Body of pancreas (tissue), 4 donors: Measurements from ENCODE around the gene STIM2. TPM values are rescaled to one million over a fixed set of nuclear protein-coding genes. Genes with fewer than 3 reads are reported as not detected.

Experiments
- ATAC-seq: fragments of 150-250 bp; one replicate; pipeline ENCODE4 v1.9.1; 2016
- DNase-seq, 4 donors: peaks; one replicate each; pipeline ENCODE4 v3.0.0-alpha.2; 2019
- H3K27ac ChIP-seq, 4 donors: fragments of 200-600 bp; sonication (generic); 1 replicate in 3 of 4; 2 replicates in 1 of 4; pipeline versions ENCODE4 v1.5.1 to v1.6.1; 2016 to 2019; ENCODE audit warnings: mild to moderate bottlenecking in 1 of 4, mixed read lengths in 1 of 4, moderate library complexity in 1 of 4
- H3K27me3 ChIP-seq, 2 donors: fragments of 200-600 bp; sonication (generic); one replicate each; pipeline ENCODE4 v1.6.0; 2016; ENCODE audit warnings: mild to moderate bottlenecking in 1 of 2
- H3K36me3 ChIP-seq, 2 donors: fragments of 200-600 bp; sonication (generic); replicated peaks in 1 of 2; 2 replicates each; pipeline ENCODE4 v1.5.1; 2016; ENCODE audit warnings: low read depth in 2 of 2; ENCODE audit not compliant: insufficient read depth in 1 of 2
- H3K4me1 ChIP-seq: fragments of 200-600 bp; sonication (generic); one replicate; pipeline ENCODE4 v1.6.0; 2016
- H3K4me3 ChIP-seq, 2 donors: fragments of 200-600 bp; sonication (generic); 1 replicate in 1 of 2; 2 replicates in 1 of 2; pipeline ENCODE4 v1.5.1; 2016 to 2019
- H3K9me3 ChIP-seq, 3 donors: fragments of 200-600 bp; sonication (generic); 1 replicate in 2 of 3; 2 replicates in 1 of 3; pipeline ENCODE4 v1.5.1; 2016
- POLR2A ChIP-seq, 3 donors: fragments of 450-650 bp; IDR thresholded peaks; one replicate each; pipeline ENCODE4 v1.6.1; 2016; ENCODE audit warnings: antibody characterized with exemption in 3 of 3, mild to moderate bottlenecking in 2 of 3
- WGBS, 2 donors: methylation state at CpG; one replicate each; pipeline ENCODE4 v1.1.5; 2017; 5-methylcytosine and 5-hydroxymethylcytosine counted together
- intact Hi-C: fragments of 100-400 bp; cut with DNase I; formaldehyde crosslinking; loops from one replicate; pipeline ENCODE4 v1.15.1; 2023
- total RNA-seq, 2 donors: library from RNA; depleted of rRNA; stranded (reverse); fragments of >200 nt; gene quantifications; one replicate each; pipeline ENCODE4 v1.1.0, GENCODE V29; 2016
- TF ChIP-seq, protein P1 (sequence below), 7 experiments: fragments of 450-650 bp in 4 of 7; fragments of 200-600 bp in 3 of 7; sonication (generic) in 3 of 7; IDR thresholded peaks; one replicate each; pipeline ENCODE4 v1.5.1; 2016 to 2019; ENCODE audit warnings: antibody characterized with exemption in 7 of 7

Gene STIM2
- total RNA-seq, 2 donors from 2014 or later: 10.9 to 53.4 TPM

- DNase-seq: no peak
- H3K27ac ChIP-seq: no peak overlapping the region
- H3K36me3 ChIP-seq: no peaks in the 10 kb centered on the region
- WGBS, 2 donors: 84 to 90% methylated on average over 2 of the region's 2 CpGs
- intact Hi-C loops: no loop called here
- ATAC-seq: no peak
- peaks cover 34% of the 10 kb centered on the region for H3K4me1 ChIP-seq
- H3K4me3 ChIP-seq: no peak overlapping the region
- H3K9me3 ChIP-seq: no peaks in the 10 kb centered on the region
- H3K27me3 ChIP-seq: no peaks in the 10 kb centered on the region
- TF ChIP-seq, protein P1, sequence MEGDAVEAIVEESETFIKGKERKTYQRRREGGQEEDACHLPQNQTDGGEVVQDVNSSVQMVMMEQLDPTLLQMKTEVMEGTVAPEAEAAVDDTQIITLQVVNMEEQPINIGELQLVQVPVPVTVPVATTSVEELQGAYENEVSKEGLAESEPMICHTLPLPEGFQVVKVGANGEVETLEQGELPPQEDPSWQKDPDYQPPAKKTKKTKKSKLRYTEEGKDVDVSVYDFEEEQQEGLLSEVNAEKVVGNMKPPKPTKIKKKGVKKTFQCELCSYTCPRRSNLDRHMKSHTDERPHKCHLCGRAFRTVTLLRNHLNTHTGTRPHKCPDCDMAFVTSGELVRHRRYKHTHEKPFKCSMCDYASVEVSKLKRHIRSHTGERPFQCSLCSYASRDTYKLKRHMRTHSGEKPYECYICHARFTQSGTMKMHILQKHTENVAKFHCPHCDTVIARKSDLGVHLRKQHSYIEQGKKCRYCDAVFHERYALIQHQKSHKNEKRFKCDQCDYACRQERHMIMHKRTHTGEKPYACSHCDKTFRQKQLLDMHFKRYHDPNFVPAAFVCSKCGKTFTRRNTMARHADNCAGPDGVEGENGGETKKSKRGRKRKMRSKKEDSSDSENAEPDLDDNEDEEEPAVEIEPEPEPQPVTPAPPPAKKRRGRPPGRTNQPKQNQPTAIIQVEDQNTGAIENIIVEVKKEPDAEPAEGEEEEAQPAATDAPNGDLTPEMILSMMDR (IDR thresholded peaks at IDR 0.05): no peak
- no peak for TF ChIP-seq POLR2A (IDR thresholded peaks at IDR 0.05)
These were observed 40.1 kb downstream of the STIM2 start for GRCh38 chr4:26900765-26901164.

GRCh38 chr4:26905172-26905571 is 44.5 kb downstream of the STIM2 start:
- no peak for ATAC-seq
- intact Hi-C loops: no loop called here
- TF ChIP-seq, protein P1 (IDR thresholded peaks at IDR 0.05): no peak
- TF ChIP-seq POLR2A (IDR thresholded peaks at IDR 0.05): no peak

GRCh38 chr4:26907731-26908599 is 47.3 kb downstream of the STIM2 start:
- peaks cover 36% of the 10 kb centered on the region for H3K4me1 ChIP-seq
- no peak for TF ChIP-seq POLR2A (IDR thresholded peaks at IDR 0.05)
- TF ChIP-seq, protein P1 (IDR thresholded peaks at IDR 0.05): no peak
- ATAC-seq (no peak), DNase-seq (no peak)
- WGBS, 2 donors: 78 to 83% methylated on average over 7 of the region's 7 CpGs
- H3K4me3 ChIP-seq: no peak overlapping the region
- H3K36me3 ChIP-seq: no peaks in the 10 kb centered on the region
- H3K27me3 ChIP-seq: no peaks in the 10 kb centered on the region
- intact Hi-C loops: no loop called here
- no peak overlapping the region for H3K27ac ChIP-seq
- H3K9me3 ChIP-seq: no peaks in the 10 kb centered on the region

More at GRCh38 chr4:26905172-26905571, 44.5 kb downstream of the STIM2 start:
- no peak overlapping the region for H3K4me3 ChIP-seq
- H3K9me3 ChIP-seq: no peaks in the 10 kb centered on the region
- no peak for DNase-seq
- H3K27ac ChIP-seq: no peak overlapping the region
- no peaks in the 10 kb centered on the region for H3K36me3 ChIP-seq
- H3K27me3 ChIP-seq: no peaks in the 10 kb centered on the region
- H3K4me1 ChIP-seq: peaks cover 49% of the 10 kb centered on the region
- 19 to 40% methylated on average over 2 of the region's 2 CpGs for WGBS, 2 donors

- WGBS, 2 donors: 43 to 45% methylated on average over 5 of the region's 5 CpGs
- no peak for ATAC-seq
- H3K9me3 ChIP-seq: no peaks in the 10 kb centered on the region
- no peak overlapping the region for H3K4me3 ChIP-seq
- intact Hi-C loops: no loop called here
- no peak for DNase-seq
- no peaks in the 10 kb centered on the region for H3K27me3 ChIP-seq
- peaks cover 36% of the 10 kb centered on the region for H3K4me1 ChIP-seq
- TF ChIP-seq, protein P1 (IDR thresholded peaks at IDR 0.05): no peak
- no peak for TF ChIP-seq POLR2A (IDR thresholded peaks at IDR 0.05)
- H3K27ac ChIP-seq: peak overlapping the region in 1 of 4 donors; percentile 34
- H3K36me3 ChIP-seq: no peaks in the 10 kb centered on the region
These were observed 48.7 kb downstream of the STIM2 start for GRCh38 chr4:26909369-26909768.

DNA sequence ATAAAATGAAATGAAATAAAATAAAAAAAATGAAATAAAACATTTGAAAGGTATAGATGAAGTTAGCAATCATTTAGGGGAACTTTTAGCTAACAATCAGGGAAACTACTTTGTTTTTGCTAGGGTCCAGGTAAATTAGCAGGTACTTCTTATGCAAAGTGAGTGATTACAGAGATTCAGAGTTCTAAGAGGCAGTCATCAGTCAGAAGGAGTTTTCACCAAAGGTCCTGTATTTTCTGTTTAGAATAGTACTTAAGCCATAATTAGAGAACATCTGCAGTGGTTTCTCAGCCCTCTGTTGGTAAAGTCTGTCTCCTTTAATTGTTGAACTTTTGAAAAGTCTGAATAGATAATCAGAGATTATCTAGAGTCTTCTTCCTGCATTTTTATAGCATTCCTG is 50.6 kb downstream of the STIM2 start:
- no peak overlapping the region for H3K27ac ChIP-seq
- TF ChIP-seq POLR2A (IDR thresholded peaks at IDR 0.05): no peak
- TF ChIP-seq, protein P1 (IDR thresholded peaks at IDR 0.05): no peak
- intact Hi-C loops: no loop called here
- H3K9me3 ChIP-seq: no peaks in the 10 kb centered on the region
- no peaks in the 10 kb centered on the region for H3K27me3 ChIP-seq
- ATAC-seq (no peak), DNase-seq (no peak)
- H3K36me3 ChIP-seq: no peaks in the 10 kb centered on the region
- H3K4me1 ChIP-seq: peaks cover 27% of the 10 kb centered on the region
- no peak overlapping the region for H3K4me3 ChIP-seq
